Measurements from ENCODE around the gene TRIP12.

TRIP12 gene

DNA sequence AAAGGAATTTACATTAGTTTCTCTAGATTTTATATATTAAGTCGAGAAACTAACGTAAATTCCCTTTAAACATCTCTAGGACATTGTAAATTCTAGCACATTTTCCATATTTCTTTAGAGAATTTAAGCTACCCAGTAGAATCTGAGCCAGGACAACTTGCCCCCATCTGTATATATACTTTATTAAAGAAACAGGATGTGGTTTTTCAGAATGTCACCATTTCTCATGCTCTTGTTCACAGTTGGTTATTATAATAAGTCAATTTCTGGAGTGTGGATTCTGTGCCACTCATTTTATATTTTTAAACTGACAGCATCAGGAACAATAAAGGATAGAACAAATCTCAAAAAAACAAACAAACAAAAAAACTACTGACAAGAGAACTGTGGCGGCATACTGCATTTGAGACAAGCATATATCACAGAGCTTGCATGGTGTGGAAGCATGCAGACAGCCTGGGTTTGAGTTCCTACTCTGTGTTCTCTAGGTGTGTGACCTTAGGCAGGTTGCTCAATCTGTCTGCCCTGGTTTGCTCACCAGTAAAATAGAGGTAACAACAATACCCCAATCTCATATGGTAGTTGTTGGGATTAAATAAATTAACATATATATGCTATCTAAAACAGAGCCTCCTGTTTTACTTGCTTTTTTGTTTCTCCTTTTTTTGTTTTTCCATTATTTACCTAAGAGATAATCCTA, 146.0 kb downstream of the TRIP12 start:
- H3K79me2 ChIP-seq (ENCODE audit: insufficient read depth, low read length), result no peaks in the 10 kb centered on the region
- no peaks in the 10 kb centered on the region for H3K9me2 ChIP-seq (replicated peaks; ENCODE audit: low read depth, low read length)
- no peak overlapping the region for H2AFZ ChIP-seq (ENCODE audit: low read length)
- no peaks in the 10 kb centered on the region for H3F3A ChIP-seq (ENCODE audit: low read depth)
- H4K20me1 ChIP-seq (ENCODE audit: insufficient read depth, low read length, poor library complexity, severe bottlenecking), result peaks cover 4% of the 10 kb centered on the region
- H3K4me1 ChIP-seq (ENCODE audit: insufficient read depth, low read length, poor library complexity, severe bottlenecking), result peaks cover 14% of the 10 kb centered on the region
- H3K27me3 ChIP-seq (ENCODE audit: insufficient read depth, low read length, poor library complexity, severe bottlenecking), result no peaks in the 10 kb centered on the region
- no peaks in the 10 kb centered on the region for H3K9me3 ChIP-seq (ENCODE audit: insufficient read depth, low read depth, low read length)
- peak overlapping the region; percentile 41 for H3K4me2 ChIP-seq (ENCODE audit: low read depth, low read length, poor library complexity, severe bottlenecking)
- peaks cover 88% of the 10 kb centered on the region for H3K36me3 ChIP-seq (ENCODE audit: insufficient read depth, low read length)
- H3K4me3 ChIP-seq (ENCODE audit: low read length, poor library complexity, severe bottlenecking), result peak overlapping the region; percentile 6
- H3K9ac ChIP-seq (ENCODE audit: low read depth, low read length, poor library complexity, severe bottlenecking), result no peak overlapping the region
- TF ChIP-seq, protein P1, sequence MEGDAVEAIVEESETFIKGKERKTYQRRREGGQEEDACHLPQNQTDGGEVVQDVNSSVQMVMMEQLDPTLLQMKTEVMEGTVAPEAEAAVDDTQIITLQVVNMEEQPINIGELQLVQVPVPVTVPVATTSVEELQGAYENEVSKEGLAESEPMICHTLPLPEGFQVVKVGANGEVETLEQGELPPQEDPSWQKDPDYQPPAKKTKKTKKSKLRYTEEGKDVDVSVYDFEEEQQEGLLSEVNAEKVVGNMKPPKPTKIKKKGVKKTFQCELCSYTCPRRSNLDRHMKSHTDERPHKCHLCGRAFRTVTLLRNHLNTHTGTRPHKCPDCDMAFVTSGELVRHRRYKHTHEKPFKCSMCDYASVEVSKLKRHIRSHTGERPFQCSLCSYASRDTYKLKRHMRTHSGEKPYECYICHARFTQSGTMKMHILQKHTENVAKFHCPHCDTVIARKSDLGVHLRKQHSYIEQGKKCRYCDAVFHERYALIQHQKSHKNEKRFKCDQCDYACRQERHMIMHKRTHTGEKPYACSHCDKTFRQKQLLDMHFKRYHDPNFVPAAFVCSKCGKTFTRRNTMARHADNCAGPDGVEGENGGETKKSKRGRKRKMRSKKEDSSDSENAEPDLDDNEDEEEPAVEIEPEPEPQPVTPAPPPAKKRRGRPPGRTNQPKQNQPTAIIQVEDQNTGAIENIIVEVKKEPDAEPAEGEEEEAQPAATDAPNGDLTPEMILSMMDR (conservative IDR thresholded peaks at IDR 0.05; ENCODE audit: low read length), result no peak
- no peak for TF ChIP-seq EZH2phosphoT487 (IDR thresholded peaks at IDR 0.05; ENCODE audit: borderline replicate concordance)

DNA sequence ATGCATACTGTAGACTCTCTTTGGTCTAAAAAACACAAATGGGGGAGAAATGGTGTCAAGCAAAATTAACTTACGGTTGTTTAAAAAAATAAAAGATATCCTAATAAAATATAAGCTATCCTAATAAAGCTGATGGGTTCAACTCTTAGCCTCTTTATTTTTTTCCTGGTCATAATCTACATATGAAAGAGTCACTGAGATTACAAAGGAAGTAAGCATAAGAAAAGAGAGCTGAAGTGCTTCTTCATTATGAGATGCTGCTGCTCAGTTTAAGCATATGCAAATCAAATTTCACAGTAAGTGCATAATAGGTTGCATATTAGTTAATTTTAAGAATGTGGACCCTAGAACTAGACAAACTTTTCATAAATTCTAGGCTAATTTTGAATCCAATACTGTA, 147.6 kb downstream of the TRIP12 start:
- H3K9me3 ChIP-seq (ENCODE audit: insufficient read depth, low read depth, low read length), result no peaks in the 10 kb centered on the region
- H3K27me3 ChIP-seq (ENCODE audit: insufficient read depth, low read length, poor library complexity, severe bottlenecking), result no peaks in the 10 kb centered on the region
- no peaks in the 10 kb centered on the region for H3K9me2 ChIP-seq (replicated peaks; ENCODE audit: low read depth, low read length)
- peaks cover 86% of the 10 kb centered on the region for H3K36me3 ChIP-seq (ENCODE audit: insufficient read depth, low read length)
- H3K4me1 ChIP-seq (ENCODE audit: insufficient read depth, low read length, poor library complexity, severe bottlenecking), result peaks cover 14% of the 10 kb centered on the region
- no peaks in the 10 kb centered on the region for H4K20me1 ChIP-seq (ENCODE audit: insufficient read depth, low read length, poor library complexity, severe bottlenecking)
- no peaks in the 10 kb centered on the region for H3F3A ChIP-seq (ENCODE audit: low read depth)
- H3K4me3 ChIP-seq (ENCODE audit: low read length, poor library complexity, severe bottlenecking), result no peak overlapping the region
- H3K4me2 ChIP-seq (ENCODE audit: low read depth, low read length, poor library complexity, severe bottlenecking), result no peak overlapping the region
- TF ChIP-seq EZH2phosphoT487 (IDR thresholded peaks at IDR 0.05; ENCODE audit: borderline replicate concordance), result no peak
- TF ChIP-seq, protein P1 (conservative IDR thresholded peaks at IDR 0.05; ENCODE audit: low read length), result no peak
- no peaks in the 10 kb centered on the region for H3K79me2 ChIP-seq (ENCODE audit: insufficient read depth, low read length)
- H3K9ac ChIP-seq (ENCODE audit: low read depth, low read length, poor library complexity, severe bottlenecking), result no peak overlapping the region
- H2AFZ ChIP-seq (ENCODE audit: low read length), result no peak overlapping the region

DNA sequence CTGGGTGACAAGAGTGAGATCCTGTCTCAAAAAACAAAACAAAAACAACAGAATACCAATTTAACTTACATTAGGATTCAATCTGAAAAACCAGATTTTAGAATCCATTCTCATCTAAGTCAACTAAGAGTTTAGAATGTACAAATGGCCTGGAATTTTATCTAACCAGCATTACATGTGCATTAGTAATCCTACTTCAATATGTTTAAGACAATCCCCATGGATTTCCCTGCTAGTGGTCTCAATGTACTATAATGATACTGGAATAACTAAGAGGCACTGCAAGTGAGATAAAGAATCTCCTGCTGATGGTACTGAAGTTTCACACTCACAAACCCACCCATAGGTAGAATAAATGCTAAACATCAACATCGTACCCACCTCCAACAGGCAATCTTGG, 153.6 kb downstream of the TRIP12 start:
- no peaks in the 10 kb centered on the region for H3F3A ChIP-seq (ENCODE audit: low read depth)
- no peaks in the 10 kb centered on the region for H4K20me1 ChIP-seq (ENCODE audit: insufficient read depth, low read length, poor library complexity, severe bottlenecking)
- no peak overlapping the region for H2AFZ ChIP-seq (ENCODE audit: low read length)
- no peak overlapping the region for H3K9ac ChIP-seq (ENCODE audit: low read depth, low read length, poor library complexity, severe bottlenecking)
- H3K36me3 ChIP-seq (ENCODE audit: insufficient read depth, low read length), result peaks cover 92% of the 10 kb centered on the region
- H3K79me2 ChIP-seq (ENCODE audit: insufficient read depth, low read length), result no peaks in the 10 kb centered on the region
- H3K4me1 ChIP-seq (ENCODE audit: insufficient read depth, low read length, poor library complexity, severe bottlenecking), result no peaks in the 10 kb centered on the region
- H3K27me3 ChIP-seq (ENCODE audit: insufficient read depth, low read length, poor library complexity, severe bottlenecking), result no peaks in the 10 kb centered on the region
- H3K4me2 ChIP-seq (ENCODE audit: low read depth, low read length, poor library complexity, severe bottlenecking), result no peak overlapping the region
- TF ChIP-seq, protein P1 (conservative IDR thresholded peaks at IDR 0.05; ENCODE audit: low read length), result no peak
- no peak for TF ChIP-seq EZH2phosphoT487 (IDR thresholded peaks at IDR 0.05; ENCODE audit: borderline replicate concordance)
- no peaks in the 10 kb centered on the region for H3K9me2 ChIP-seq (replicated peaks; ENCODE audit: low read depth, low read length)
- no peak overlapping the region for H3K4me3 ChIP-seq (ENCODE audit: low read length, poor library complexity, severe bottlenecking)
- no peaks in the 10 kb centered on the region for H3K9me3 ChIP-seq (ENCODE audit: insufficient read depth, low read depth, low read length)

Data from Loucy (cell line).